GM12873 (cell line): ENCODE results near the gene MVD.
A peak's percentile ranks its signal among the peaks of the same experiment; 100 is the strongest.

Experiments
- TF ChIP-seq, protein P1 (sequence below): IDR thresholded peaks from 2 replicates; pipeline ENCODE4 v1.5.1; 2012; ENCODE audit warnings: low read depth, mild to moderate bottlenecking, moderate library complexity, low read length, control low read depth; ENCODE audit not compliant: insufficient read depth; ENCODE audit errors: missing control alignments

Gene MVD

DNA sequence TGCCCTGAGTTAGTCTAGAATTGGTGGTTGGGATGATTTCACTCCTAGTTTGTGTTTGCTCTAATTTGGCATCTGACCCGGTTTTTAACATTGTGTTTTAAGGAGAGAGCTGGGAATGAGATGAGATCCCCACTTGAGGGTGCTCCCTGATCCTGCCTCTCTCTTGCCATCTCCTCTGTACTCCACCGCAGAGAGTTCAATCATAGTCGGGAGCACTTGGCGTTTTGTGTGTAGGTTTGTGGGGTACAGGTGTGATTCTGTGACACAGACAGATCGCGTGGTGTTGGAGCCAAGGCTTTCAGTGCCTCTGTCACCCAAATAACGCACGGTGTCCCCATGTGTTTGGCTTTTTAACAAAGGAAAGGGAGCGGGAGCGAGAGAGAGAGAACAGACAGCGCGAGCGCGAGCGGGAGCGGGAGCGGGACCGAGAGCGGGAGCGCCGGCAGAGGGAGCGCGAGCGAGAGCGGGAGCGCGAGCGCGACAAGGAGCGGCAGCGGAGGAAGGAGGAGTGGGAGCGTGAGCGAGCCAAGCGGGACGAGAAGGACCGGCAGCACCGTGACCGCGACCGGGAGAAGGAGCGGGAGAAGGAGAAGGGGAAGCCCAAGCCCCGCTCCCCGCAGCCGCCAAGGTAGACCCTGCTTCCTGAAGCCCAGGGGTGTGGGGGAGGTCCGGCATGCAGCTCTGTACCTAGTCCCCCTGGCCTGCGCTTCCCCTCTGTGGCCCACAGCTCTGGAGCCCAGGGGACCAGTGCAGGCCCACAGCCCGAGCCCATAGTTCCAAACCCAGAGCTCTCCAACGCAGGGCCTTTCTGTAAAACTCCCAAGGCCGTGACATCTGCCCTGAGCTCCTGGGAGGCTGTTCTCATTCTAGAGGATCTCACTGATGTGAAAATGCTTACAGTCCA, 51.7 kb downstream of the MVD start:
- TF ChIP-seq, protein P1, sequence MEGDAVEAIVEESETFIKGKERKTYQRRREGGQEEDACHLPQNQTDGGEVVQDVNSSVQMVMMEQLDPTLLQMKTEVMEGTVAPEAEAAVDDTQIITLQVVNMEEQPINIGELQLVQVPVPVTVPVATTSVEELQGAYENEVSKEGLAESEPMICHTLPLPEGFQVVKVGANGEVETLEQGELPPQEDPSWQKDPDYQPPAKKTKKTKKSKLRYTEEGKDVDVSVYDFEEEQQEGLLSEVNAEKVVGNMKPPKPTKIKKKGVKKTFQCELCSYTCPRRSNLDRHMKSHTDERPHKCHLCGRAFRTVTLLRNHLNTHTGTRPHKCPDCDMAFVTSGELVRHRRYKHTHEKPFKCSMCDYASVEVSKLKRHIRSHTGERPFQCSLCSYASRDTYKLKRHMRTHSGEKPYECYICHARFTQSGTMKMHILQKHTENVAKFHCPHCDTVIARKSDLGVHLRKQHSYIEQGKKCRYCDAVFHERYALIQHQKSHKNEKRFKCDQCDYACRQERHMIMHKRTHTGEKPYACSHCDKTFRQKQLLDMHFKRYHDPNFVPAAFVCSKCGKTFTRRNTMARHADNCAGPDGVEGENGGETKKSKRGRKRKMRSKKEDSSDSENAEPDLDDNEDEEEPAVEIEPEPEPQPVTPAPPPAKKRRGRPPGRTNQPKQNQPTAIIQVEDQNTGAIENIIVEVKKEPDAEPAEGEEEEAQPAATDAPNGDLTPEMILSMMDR: no peak

DNA sequence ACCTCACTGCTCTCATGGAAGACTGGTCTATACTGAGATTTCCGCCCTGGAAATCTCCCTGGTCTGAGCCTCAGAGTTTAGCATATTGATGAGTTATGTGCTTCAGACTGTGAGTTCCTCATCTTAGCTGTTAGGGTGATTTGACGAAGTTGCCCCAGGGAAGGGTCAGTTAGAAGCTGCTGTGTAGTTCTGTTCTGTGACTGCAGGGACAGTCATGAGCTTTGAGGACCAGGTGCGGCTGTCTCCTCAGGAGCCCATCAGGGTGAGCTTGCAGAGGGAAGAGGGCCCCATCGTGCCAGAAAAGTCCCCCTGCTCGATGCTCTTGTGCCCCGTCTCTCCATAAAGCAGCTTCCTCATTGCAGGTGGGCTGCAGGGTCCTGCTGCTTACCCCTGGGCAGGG, 52.8 kb downstream of the MVD start:
- TF ChIP-seq, protein P1: peak; percentile 38

DNA sequence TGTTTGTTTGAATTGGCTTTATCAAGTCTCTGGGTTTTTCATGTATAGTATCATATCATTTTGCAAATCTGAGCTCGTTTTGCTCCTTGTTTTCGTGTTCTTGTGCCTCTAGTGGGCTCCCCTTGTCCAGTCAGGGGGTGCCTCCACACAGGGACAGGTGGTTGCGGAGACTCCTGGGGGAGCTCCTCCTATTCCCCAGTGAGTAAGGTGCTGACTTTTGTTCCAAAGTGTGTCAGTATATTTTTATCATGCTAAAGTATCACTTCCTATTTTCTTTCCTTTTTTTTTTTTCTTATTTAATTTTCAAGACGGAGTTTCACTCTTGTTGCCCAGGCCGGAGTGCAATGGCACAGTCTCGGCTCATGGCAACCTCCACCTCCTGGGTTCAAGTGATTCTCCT, 54.8 kb downstream of the MVD start:
- TF ChIP-seq, protein P1: no peak

DNA sequence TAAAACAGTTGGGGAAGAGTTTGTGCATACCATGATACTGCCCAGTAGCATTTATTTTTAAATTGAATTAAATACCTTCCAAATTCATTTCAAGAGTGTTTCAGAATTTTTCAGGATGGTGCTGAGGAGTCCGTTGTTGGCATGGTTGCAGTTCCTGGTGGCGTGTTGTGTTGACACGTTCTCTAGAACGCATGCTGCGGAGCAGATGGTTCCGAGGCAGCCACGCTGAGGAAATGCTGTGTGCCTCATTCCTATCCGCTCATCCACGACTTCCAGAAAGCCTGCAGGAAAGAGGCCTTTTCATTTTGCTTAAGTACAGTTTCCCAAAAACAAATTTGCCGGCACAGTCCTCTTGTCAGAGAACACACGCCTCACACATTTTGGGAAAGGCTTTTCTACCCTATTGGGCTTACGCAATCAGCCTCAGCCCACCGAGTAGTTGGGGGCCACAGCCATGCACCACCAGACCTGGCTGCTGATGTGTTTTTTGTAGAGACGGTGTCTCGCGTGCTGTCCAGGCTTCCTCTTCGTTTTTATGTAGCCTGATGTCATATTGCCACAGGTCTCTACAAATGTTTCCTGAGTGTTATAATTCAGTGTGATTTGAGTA, 56.6 kb downstream of the MVD start:
- TF ChIP-seq, protein P1: no peak

DNA sequence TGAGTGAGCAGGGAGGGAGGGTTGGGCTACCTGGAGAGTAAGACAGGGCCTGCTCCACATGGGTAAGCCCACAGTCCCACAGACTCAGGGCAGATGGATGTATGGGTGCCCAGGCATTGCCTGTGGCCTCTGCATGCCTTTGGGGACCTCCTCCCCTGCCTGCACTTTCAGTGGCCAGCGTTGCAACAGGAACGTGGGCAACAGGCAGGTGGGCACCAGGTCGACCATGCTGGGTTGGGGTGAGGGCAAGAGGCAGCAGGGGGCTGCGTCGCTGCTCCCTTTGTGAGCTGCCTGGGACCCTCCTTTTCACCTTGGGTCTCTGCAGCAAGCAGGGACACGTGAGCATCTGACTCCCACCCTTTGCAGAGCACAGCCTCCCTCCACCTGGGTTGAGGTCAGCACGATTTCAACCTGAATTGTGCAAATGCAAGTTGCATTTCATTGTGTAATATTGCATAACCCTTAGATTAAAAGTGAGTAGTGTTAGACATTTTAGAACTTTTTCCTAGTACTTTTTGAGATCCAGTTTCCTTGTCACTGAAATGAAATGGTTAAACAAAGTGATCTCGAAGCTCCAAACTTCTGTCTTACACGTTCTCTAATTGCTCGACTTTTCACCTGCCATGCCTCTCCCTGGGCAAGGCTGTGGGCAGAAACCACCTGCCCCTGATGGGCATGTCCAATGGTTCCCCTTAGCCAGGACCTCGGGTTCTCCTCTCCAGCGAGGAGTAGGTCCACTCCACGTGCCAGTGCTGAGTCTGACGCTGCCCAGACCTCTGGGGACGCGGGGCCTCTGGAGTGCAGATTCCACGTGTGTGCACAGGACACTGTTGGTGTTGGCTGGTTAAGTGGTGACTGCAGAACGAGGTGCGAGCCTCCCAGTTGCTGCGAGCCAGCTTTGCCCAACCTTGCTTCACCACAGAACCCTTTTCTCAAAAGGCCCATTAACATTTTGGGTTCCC, 57.4 kb downstream of the MVD start:
- TF ChIP-seq, protein P1: no peak

DNA sequence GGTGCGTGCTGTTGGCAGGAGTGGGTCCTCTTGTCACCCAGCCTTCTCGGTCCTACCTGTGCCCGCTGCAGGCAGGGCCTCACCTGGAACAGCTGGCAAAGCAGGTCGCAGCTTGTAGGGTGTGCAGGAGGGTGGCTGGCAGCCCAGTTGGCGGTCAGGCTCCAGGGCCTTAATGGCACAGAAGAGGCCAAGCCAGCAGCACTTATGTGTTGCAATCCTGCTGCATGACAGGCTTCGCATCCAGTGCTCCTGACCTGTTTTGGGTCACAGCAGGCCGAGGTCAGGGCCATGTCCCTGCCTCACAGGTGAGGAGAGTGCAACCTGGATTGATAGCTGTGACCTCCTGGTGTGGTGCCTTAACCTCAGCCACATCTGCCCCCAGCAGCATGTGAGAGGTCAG, 60.8 kb downstream of the MVD start:
- TF ChIP-seq, protein P1: no peak
